Osteocyte (in vitro differentiated cells): ENCODE data around the gene FREY1. TPM values are rescaled to one million over a fixed set of nuclear protein-coding genes. Genes with fewer than 3 reads are reported as not detected.
"Not testable (repeated sequence)": the region's sequence is repeated elsewhere in the genome, so short reads cannot be mapped to it uniquely, and the experiment has no call there.

Experiments used
- DNase-seq: peaks from one replicate; pipeline ENCODE4 v3.0.0; 2021; ENCODE audit warnings: mixed read lengths; ENCODE audit not compliant: unreplicated experiment; ENCODE audit errors: extremely low spot score
- H3K27ac Mint-ChIP-seq: one replicate; pipeline ENCODE4 v1.8.0; 2021; ENCODE audit warnings: mild to moderate bottlenecking, mixed read lengths; ENCODE audit not compliant: unreplicated experiment
- H3K27me3 Mint-ChIP-seq: one replicate; pipeline ENCODE4 v1.8.0; 2021; ENCODE audit warnings: mixed read lengths; ENCODE audit not compliant: unreplicated experiment
- H3K36me3 Mint-ChIP-seq: one replicate; pipeline ENCODE4 v1.8.0; 2021; ENCODE audit warnings: mixed read lengths; ENCODE audit not compliant: unreplicated experiment
- H3K4me1 Mint-ChIP-seq: one replicate; pipeline ENCODE4 v1.8.0; 2021; ENCODE audit warnings: mixed read lengths; ENCODE audit not compliant: unreplicated experiment
- H3K4me3 Mint-ChIP-seq: one replicate; pipeline ENCODE4 v1.8.0; 2021; ENCODE audit warnings: mild to moderate bottlenecking, moderate library complexity, mixed read lengths; ENCODE audit not compliant: unreplicated experiment
- H3K9me3 Mint-ChIP-seq: one replicate; pipeline ENCODE4 v1.8.0; 2021; ENCODE audit warnings: mixed read lengths; ENCODE audit not compliant: unreplicated experiment
- total RNA-seq: library from RNA; stranded (reverse); gene quantifications from 2 replicates; pipeline ENCODE4 v1.2.1, GENCODE V29; 2021
- TF ChIP-seq, protein P1 (sequence below): fragments of 200-600 bp; sonication (generic); IDR thresholded peaks from 2 replicates; pipeline ENCODE4 v1.5.0; 2021; ENCODE audit warnings: antibody characterized with exemption, mild to moderate bottlenecking, moderate library complexity

Gene FREY1
- total RNA-seq, 1 donor from 2014 or later = 0.81 TPM

GRCh38 chr11:45913514-45913913, 6.4 kb upstream of the FREY1 start:
- no peaks in the 10 kb centered on the region for H3K27me3 Mint-ChIP-seq
- H3K4me3 Mint-ChIP-seq = no peak overlapping the region
- no peaks in the 10 kb centered on the region for H3K9me3 Mint-ChIP-seq
- H3K36me3 Mint-ChIP-seq = no peaks in the 10 kb centered on the region
- TF ChIP-seq, protein P1, sequence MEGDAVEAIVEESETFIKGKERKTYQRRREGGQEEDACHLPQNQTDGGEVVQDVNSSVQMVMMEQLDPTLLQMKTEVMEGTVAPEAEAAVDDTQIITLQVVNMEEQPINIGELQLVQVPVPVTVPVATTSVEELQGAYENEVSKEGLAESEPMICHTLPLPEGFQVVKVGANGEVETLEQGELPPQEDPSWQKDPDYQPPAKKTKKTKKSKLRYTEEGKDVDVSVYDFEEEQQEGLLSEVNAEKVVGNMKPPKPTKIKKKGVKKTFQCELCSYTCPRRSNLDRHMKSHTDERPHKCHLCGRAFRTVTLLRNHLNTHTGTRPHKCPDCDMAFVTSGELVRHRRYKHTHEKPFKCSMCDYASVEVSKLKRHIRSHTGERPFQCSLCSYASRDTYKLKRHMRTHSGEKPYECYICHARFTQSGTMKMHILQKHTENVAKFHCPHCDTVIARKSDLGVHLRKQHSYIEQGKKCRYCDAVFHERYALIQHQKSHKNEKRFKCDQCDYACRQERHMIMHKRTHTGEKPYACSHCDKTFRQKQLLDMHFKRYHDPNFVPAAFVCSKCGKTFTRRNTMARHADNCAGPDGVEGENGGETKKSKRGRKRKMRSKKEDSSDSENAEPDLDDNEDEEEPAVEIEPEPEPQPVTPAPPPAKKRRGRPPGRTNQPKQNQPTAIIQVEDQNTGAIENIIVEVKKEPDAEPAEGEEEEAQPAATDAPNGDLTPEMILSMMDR = no peak
- peaks cover 13% of the 10 kb centered on the region for H3K4me1 Mint-ChIP-seq
- no peak overlapping the region for H3K27ac Mint-ChIP-seq
- DNase-seq = no peak

GRCh38 chr11:45910623-45911022, 3.6 kb upstream of the FREY1 start:
- DNase-seq = no peak
- Mint-ChIP-seq H3K27me3 (no peaks in the 10 kb centered on the region), H3K4me1 (no peaks in the 10 kb centered on the region), H3K4me3 (no peak overlapping the region), H3K36me3 (no peaks in the 10 kb centered on the region), H3K9me3 (no peaks in the 10 kb centered on the region), H3K27ac (no peak overlapping the region)
- TF ChIP-seq, protein P1 = no peak

DNA sequence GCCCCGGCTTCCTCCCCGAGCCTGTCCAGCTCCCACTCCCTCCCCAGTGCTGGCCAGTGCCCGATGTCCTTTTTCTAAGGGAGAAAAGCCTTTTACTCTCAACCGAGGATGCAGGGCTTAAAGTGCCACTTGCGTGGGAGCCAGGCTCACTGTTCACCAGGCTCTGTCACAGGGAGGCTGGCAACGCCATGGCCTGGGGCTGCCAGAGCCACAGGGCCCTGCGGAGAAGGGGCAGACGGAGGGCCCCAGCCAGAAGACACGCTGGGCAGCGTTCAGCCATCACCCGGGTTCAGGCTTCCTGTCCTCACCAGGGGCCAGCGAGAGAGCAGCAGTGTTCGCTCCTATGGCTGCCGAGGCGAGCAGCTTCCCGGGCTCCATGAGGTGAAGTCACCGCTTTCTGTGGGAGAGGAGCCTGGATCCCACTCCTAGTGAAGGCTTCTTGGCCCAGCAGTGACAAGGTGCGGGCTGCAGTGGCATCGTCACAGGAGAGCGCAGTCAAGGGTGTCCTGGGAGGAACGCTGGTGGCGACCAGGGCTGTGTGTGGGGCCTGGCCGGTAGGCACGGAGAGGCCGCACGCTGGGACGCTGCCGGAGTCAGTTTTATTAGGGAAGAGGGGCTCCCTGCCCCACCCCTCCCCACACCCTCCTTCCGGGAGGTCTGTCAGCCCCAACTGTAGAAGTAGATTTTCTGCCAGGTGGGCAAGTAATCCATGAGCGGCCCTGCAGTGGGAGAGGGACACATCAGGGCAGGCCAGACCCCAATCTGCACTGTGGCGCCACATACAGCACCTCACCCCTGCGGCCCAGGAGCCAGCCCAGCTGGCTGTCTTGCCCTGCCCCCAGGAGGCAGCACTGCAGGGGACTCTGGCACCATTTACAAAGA, 2.8 kb upstream of the FREY1 start:
- Mint-ChIP-seq H3K4me3 (no peak overlapping the region), H3K4me1 (no peaks in the 10 kb centered on the region), H3K27ac (no peak overlapping the region), H3K36me3 (no peaks in the 10 kb centered on the region), H3K27me3 (no peaks in the 10 kb centered on the region), H3K9me3 (no peaks in the 10 kb centered on the region)
- TF ChIP-seq, protein P1 = no peak
- no peak for DNase-seq

DNA sequence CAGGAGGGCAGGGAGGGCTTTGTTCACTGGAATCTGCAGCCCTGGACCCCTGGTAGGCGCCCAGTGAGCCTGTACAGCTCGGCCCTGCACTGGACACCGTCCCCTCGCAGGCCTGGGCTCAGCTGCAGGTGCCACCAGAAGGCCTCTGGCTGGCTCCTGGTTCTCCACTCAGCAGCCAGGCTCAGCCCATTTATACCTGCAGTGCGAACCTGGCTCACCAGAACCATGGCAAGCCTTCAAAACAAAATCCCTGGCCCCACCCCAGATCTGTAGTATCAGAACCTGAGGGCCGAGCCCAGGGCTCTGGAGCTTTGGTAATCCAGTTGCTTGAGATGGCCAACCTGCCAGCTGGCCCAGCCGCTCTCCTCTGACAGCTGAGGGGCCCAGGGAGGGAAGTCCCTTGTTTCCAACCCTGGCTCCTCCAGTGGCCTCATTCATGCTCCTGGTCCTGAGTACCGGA, 870 bp upstream of the FREY1 start:
- no peak for DNase-seq
- Mint-ChIP-seq H3K9me3 (no peaks in the 10 kb centered on the region), H3K27me3 (no peaks in the 10 kb centered on the region), H3K27ac (no peak overlapping the region), H3K4me1 (no peaks in the 10 kb centered on the region), H3K36me3 (no peaks in the 10 kb centered on the region), H3K4me3 (no peak overlapping the region)
- TF ChIP-seq, protein P1 = no peak

DNA sequence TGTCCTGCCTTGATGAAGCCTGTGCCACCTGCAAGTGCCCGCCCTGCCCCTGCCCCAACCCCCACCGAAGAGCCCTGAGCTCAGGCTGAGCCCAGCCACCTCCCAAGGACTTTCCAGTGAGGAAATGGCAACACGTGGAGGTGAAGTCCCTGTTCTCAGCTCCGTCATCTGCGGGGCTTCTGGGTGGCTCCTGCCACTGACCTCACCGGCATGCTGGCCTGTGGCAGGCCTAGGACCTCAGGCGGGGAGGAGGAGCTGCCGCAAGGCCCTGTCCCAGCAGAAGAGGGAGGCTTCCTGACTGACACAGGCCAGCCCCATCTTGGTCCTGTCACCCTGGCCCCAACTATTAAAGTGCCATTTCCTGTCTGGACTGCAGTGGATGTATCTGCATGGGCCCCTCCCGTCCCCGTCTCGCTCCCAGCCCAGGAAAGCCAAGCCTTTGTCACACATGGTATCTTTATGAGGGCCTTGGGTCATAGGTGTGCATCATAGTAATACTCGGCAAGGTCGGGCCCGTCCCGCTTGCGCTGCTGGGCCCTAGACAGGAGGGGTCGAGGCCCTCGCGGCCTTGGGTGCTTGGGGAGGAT, 882 bp downstream of the FREY1 start:
- H3K4me1 Mint-ChIP-seq = no peaks in the 10 kb centered on the region
- TF ChIP-seq, protein P1 = no peak
- no peaks in the 10 kb centered on the region for H3K9me3 Mint-ChIP-seq
- no peak overlapping the region for H3K27ac Mint-ChIP-seq
- no peaks in the 10 kb centered on the region for H3K36me3 Mint-ChIP-seq
- no peaks in the 10 kb centered on the region for H3K27me3 Mint-ChIP-seq
- DNase-seq = no peak
- no peak overlapping the region for H3K4me3 Mint-ChIP-seq

DNA sequence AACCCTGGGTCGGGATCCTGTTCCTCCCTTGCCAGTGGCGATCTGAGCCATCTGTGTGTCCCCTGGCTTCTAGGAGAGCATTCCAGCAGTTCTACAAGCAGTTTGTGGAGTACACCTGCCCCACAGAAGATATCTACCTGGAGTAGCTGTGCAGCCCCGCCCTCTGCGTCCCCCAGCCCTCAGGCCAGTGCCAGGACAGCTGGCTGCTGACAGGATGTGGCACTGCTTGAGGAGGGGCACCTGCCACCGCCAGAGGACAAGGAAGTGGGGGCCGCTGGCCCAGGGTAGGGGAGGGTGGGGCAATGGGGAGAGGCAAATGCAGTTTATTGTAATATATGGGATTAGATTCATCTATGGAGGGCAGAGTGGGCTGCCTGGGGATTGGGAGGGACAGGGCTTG, 1.5 kb downstream of the FREY1 start:
- not testable (repeated sequence) for H3K4me1 Mint-ChIP-seq, H3K27me3 Mint-ChIP-seq, H3K9me3 Mint-ChIP-seq, H3K4me3 Mint-ChIP-seq, DNase-seq, H3K27ac Mint-ChIP-seq, H3K36me3 Mint-ChIP-seq
